HepG2 (cell line): ENCODE results near the gene PRRT1B. TPM values are rescaled to one million over a fixed set of nuclear protein-coding genes. Genes with fewer than 3 reads are reported as not detected.

Experiments used
- ATAC-seq: fragments of 200-7000 bp; cut with Tn5 transposase; 3 replicates; pipeline ENCODE4 v1.9.1; 2020; ENCODE audit warnings: mild to moderate bottlenecking, moderate library complexity
- BruUV-seq: library from RNA; stranded (reverse); fragments of 400-500 nt; replicated peaks from 2 replicates; lab custom pipeline; 2021; lab: Mats Ljungman, UMichigan
- CTCF ChIA-PET: fragments of 300-600 bp; formaldehyde crosslinking; extraction: SDS; loops from one replicate; lab custom pipeline; 2021; ENCODE audit warnings: low total read pairs, inconsistent platforms, low intra/inter-chr PET ratio; lab: Yijun Ruan, JAX
- POLR2A ChIA-PET: fragments of 350-600 bp; sonication (Branson Sonifier 250); formaldehyde crosslinking; loops from one replicate; lab custom pipeline; 2020; ENCODE audit warnings: antibody characterized with exemption, inconsistent platforms; lab: Yijun Ruan, JAX
- DNase-seq: peaks from one replicate; pipeline ENCODE4 v3.0.0-alpha.2; 2015; ENCODE audit warnings: low spot score
- FAIRE-seq: peaks from 3 replicates; lab custom pipeline; 2011; peaks lifted over from hg19 to GRCh38; lab: Jason Lieb, UNC
- H2AFZ ChIP-seq: one replicate; pipeline ENCODE4 v1.6.1; 2011; ENCODE audit warnings: low read length, inconsistent platforms
- H3K27ac ChIP-seq: fragments of 300-600 bp; 3 replicates; pipeline ENCODE4 v1.8.0; 2011; ENCODE audit warnings: mixed run types, mild to moderate bottlenecking, mixed read lengths, low read length, inconsistent platforms; ENCODE audit not compliant: insufficient read depth; ENCODE audit errors: extremely low read length
- H3K27me3 ChIP-seq, 2 experiments: fragments of 200-600 bp in 1 of 2; 2 replicates in 1 of 2; 3 replicates in 1 of 2; pipeline versions ENCODE4 v1.6.0 to v1.8.0; 2011; ENCODE audit warnings: low read length in 2 of 2, mild to moderate bottlenecking in 2 of 2, moderate library complexity in 2 of 2, inconsistent platforms in 1 of 2; ENCODE audit not compliant: insufficient read depth in 2 of 2, control insufficient read depth in 1 of 2
- H3K36me3 ChIP-seq, 2 experiments: fragments of 200-600 bp in 1 of 2; replicated peaks in 1 of 2; 2 replicates in 1 of 2; 3 replicates in 1 of 2; pipeline versions ENCODE4 v1.5.1 to v1.8.0; 2011; ENCODE audit warnings: low read length in 2 of 2, inconsistent platforms in 1 of 2; ENCODE audit not compliant: insufficient read depth in 2 of 2, control insufficient read depth in 1 of 2
- H3K4me1 ChIP-seq: 2 replicates; pipeline ENCODE4 v1.5.1; 2012; ENCODE audit warnings: low read length, inconsistent platforms; ENCODE audit not compliant: insufficient read depth
- H3K4me2 ChIP-seq: 2 replicates; pipeline ENCODE4 v1.6.0; 2011; ENCODE audit warnings: low read depth, low read length, inconsistent platforms
- H3K4me3 ChIP-seq, 3 experiments: fragments of 200-600 bp in 1 of 3; sonication (generic), shearing (Covaris generic) in 1 of 3; replicated peaks in 1 of 3; 2 replicates each; pipeline ENCODE4 v1.5.1; 2011 to 2016; ENCODE audit warnings: low read length in 3 of 3, inconsistent platforms in 2 of 3, low read depth in 2 of 3, mild to moderate bottlenecking in 2 of 3, control low read depth in 1 of 3, mixed read lengths in 1 of 3; ENCODE audit not compliant: insufficient read depth in 1 of 3
- H3K79me2 ChIP-seq: one replicate; pipeline ENCODE4 v1.6.1; 2011; ENCODE audit warnings: low read length, inconsistent platforms; ENCODE audit not compliant: insufficient read depth
- H3K9ac ChIP-seq: 2 replicates; pipeline ENCODE4 v1.6.0; 2011; ENCODE audit warnings: mild to moderate bottlenecking, low read depth, low read length, inconsistent platforms; ENCODE audit not compliant: insufficient read depth
- H3K9me3 ChIP-seq: 2 replicates; pipeline ENCODE4 v1.5.1; 2012; ENCODE audit warnings: mild to moderate bottlenecking, low read length
- H4K20me1 ChIP-seq: 2 replicates; pipeline ENCODE4 v1.6.0; 2011; ENCODE audit warnings: inconsistent platforms, mild to moderate bottlenecking, low read length, moderate library complexity; ENCODE audit not compliant: insufficient read depth
- ARNTL ChIP-seq: sonication (generic); formaldehyde crosslinking; IDR thresholded peaks from 2 replicates; pipeline ENCODE4 v1.4.0; 2020; ENCODE audit warnings: mild to moderate bottlenecking, missing genetic modification reagents
- ATF2 ChIP-seq: sonication (generic); formaldehyde crosslinking; IDR thresholded peaks from 2 replicates; pipeline ENCODE4 v1.4.0; 2020; ENCODE audit warnings: missing genetic modification reagents
- ATF7 ChIP-seq, 2 experiments: fragments of 450-650 bp in 1 of 2; sonication (generic) in 1 of 2; formaldehyde crosslinking in 1 of 2; IDR thresholded peaks; 2 replicates each; pipeline versions ENCODE4 v1.4.0 to v1.6.1; 2016 to 2020; ENCODE audit warnings: antibody characterized with exemption in 1 of 2, mild to moderate bottlenecking in 1 of 2, missing genetic modification reagents in 1 of 2
- CEBPB ChIP-seq: IDR thresholded peaks from 2 replicates; pipeline ENCODE4 v1.6.1; 2011; ENCODE audit warnings: low read depth, low read length, improper control_type of control experiment, borderline replicate concordance
- CEBPG ChIP-seq: IDR thresholded peaks from 2 replicates; pipeline ENCODE4 v1.6.1; 2016
- FOXP1 ChIP-seq, 2 experiments: fragments of 450-650 bp in 1 of 2; IDR thresholded peaks; 2 replicates each; pipeline ENCODE4 v1.6.1; 2017 to 2018; ENCODE audit warnings: antibody characterized with exemption in 1 of 2
- TEAD3 ChIP-seq: optimal IDR thresholded peaks from 2 replicates; pipeline ENCODE3; 2016; ENCODE audit warnings: borderline replicate concordance
- ZBTB46 ChIP-seq: sonication (generic); formaldehyde crosslinking; IDR thresholded peaks from 2 replicates; pipeline ENCODE4 v1.4.0; 2020; ENCODE audit warnings: mild to moderate bottlenecking, missing genetic modification reagents, borderline replicate concordance
- ZNF180 ChIP-seq: sonication (generic); formaldehyde crosslinking; IDR thresholded peaks from 2 replicates; pipeline ENCODE4 v1.4.0; 2020; ENCODE audit warnings: low read depth, missing genetic modification reagents, borderline replicate concordance
- ZNF550 ChIP-seq: sonication (generic); formaldehyde crosslinking; IDR thresholded peaks from 2 replicates; pipeline ENCODE4 v1.4.0; 2020; ENCODE audit warnings: mild to moderate bottlenecking, missing genetic modification reagents, borderline replicate concordance
- WGBS: methylation state at CpG from one replicate; pipeline ENCODE4 v1.1.6; 2017; ENCODE audit warnings: low lambda C conversion rate; 5-methylcytosine and 5-hydroxymethylcytosine counted together
- in situ Hi-C: cut with HindIII; loops from 2 replicates; pipeline ENCODE4 v1.10.0; 2017; ENCODE audit warnings: low pct_unique_long_range_greater_than_20kb; ENCODE audit not compliant: extremely low pct_ligation_motif_present
- intact Hi-C: fragments of 100-400 bp; cut with micrococcal nuclease; formaldehyde crosslinking; loops from one replicate; pipeline ENCODE4 v1.10.0; 2022; ENCODE audit not compliant: unreplicated experiment
- polyA plus RNA-seq, 8 experiments: library from polyadenylated mRNA; depleted of rRNA in 3 of 8; stranded (reverse) in 7 of 8; unstranded in 1 of 8; fragments of >200 nt; fragmentation: Illumina TruSeq in 4 of 8; extraction: Trizol in 4 of 8; gene quantifications; 2 replicates each; pipeline versions ENCODE4 v1.2.1 to v1.2.3, GENCODE V29; 2011 to 2016; ENCODE audit warnings: low read depth in 4 of 8, missing spikeins in 1 of 8, mixed read lengths in 1 of 8; ENCODE audit not compliant: insufficient read depth in 1 of 8
- total RNA-seq, 5 experiments: library from RNA; depleted of rRNA; stranded (reverse); fragments of >200 nt; fragmentation: Illumina TruSeq; extraction: Trizol; gene quantifications; 2 replicates each; pipeline ENCODE4 v1.2.3, GENCODE V29; 2016; ENCODE audit warnings: low read depth in 1 of 5
- TF ChIP-seq, protein P1 (sequence below): sonication (generic); formaldehyde crosslinking; IDR thresholded peaks from 2 replicates; pipeline ENCODE4 v1.8.0; 2022; ENCODE audit warnings: mild to moderate bottlenecking, missing genetic modification reagents, moderate library complexity
- TF ChIP-seq, protein P2 (sequence below): sonication (generic); formaldehyde crosslinking; IDR thresholded peaks from 2 replicates; pipeline ENCODE4 v1.4.0; 2020; ENCODE audit warnings: missing genetic modification reagents, borderline replicate concordance

The PRRT1B gene
- total and polyA plus RNA-seq, 2 of the 13 experiments (the other 11 are each of a cell fraction or from before 2014, with no cell fraction given), result not detected

DNA sequence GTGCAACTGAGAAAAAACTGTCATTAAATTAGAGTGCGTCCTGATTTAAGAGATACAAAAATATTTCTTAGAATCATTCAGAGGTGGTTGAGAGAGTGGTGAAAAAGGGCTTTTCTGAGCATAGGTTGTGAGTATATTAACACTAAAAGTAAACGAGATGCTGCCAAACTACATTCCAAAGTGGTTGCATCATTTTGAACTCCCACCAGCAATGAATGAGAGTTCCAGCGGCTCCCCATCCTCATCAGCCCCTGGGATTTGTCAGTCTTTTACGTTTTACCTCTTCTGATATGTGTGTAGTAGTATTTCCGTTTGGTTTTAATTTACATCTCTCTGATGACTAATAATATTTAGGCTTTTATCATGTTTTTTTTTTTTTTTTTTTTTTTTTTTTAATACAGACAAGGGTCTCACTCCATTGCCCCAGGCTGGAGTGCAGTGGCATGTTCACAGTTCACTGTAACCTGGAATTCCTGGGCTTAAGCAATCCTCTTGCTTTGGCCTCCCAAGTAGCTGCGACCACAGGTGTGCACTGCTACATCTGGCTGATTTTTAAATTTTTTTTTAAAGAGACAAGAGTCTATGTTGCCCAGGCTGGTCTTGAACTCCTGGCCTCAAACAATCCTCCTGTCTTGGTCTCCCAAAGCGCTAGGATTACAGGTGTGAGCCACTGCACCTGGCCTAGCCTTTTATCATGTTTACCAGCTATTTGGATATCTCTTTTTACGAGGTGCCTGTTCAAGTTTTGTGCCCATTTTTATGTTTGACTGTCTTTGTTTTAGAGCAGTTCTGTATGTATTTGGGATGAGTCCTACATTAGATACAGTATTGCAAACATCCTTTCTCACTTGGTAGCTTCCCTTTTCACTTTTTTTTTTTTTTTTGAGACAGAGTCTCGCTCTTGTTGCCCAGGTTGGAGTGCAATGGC lies 17.0 kb downstream of the PRRT1B start:
- H3K27ac ChIP-seq, result no peak overlapping the region
- WGBS, result 25% methylated on average over 9 of the region's 9 CpGs
- TF ChIP-seq CEBPG (peak; percentile 67), FOXP1 (IDR thresholded peaks at IDR 0.05) (no peak), FOXP1 (CRISPR knock-in tag; IDR thresholded peaks at IDR 0.05) (no peak), ZNF180 (no peak), ARNTL (CRISPR knock-in tag) (no peak), CEBPB (peak; percentile 56; the same call in 1 of the 2 replicates), TEAD3 (CRISPR knock-in tag) (peak; percentile 58), ATF7 (IDR thresholded peaks at IDR 0.05) (0 out of 2 replicates have a peak, but pooled peaks have one; percentile 19), ATF7 (CRISPR knock-in tag; IDR thresholded peaks at IDR 0.05) (no peak), ZBTB46 (no peak), ATF2 (peak; percentile 53; the same call in 1 of the 2 replicates), ZNF550 (CRISPR knock-in tag) (no peak)
- TF ChIP-seq, protein P1, sequence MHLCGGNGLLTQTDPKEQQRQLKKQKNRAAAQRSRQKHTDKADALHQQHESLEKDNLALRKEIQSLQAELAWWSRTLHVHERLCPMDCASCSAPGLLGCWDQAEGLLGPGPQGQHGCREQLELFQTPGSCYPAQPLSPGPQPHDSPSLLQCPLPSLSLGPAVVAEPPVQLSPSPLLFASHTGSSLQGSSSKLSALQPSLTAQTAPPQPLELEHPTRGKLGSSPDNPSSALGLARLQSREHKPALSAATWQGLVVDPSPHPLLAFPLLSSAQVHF, result no peak
- TF ChIP-seq, protein P2, sequence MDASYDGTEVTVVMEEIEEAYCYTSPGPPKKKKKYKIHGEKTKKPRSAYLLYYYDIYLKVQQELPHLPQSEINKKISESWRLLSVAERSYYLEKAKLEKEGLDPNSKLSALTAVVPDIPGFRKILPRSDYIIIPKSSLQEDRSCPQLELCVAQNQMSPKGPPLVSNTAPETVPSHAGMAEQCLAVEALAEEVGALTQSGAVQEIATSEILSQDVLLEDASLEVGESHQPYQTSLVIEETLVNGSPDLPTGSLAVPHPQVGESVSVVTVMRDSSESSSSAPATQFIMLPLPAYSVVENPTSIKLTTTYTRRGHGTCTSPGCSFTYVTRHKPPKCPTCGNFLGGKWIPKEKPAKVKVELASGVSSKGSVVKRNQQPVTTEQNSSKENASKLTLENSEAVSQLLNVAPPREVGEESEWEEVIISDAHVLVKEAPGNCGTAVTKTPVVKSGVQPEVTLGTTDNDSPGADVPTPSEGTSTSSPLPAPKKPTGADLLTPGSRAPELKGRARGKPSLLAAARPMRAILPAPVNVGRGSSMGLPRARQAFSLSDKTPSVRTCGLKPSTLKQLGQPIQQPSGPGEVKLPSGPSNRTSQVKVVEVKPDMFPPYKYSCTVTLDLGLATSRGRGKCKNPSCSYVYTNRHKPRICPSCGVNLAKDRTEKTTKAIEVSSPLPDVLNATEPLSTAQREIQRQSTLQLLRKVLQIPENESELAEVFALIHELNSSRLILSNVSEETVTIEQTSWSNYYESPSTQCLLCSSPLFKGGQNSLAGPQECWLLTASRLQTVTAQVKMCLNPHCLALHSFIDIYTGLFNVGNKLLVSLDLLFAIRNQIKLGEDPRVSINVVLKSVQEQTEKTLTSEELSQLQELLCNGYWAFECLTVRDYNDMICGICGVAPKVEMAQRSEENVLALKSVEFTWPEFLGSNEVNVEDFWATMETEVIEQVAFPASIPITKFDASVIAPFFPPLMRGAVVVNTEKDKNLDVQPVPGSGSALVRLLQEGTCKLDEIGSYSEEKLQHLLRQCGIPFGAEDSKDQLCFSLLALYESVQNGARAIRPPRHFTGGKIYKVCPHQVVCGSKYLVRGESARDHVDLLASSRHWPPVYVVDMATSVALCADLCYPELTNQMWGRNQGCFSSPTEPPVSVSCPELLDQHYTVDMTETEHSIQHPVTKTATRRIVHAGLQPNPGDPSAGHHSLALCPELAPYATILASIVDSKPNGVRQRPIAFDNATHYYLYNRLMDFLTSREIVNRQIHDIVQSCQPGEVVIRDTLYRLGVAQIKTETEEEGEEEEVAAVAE (CRISPR knock-in tag), result no peak

More for the DNA sequence above, 17.0 kb downstream of the PRRT1B start:
- intact Hi-C loops (no loop called here), in situ Hi-C loops (no loop called here)
- Histone ChIP-seq H3K27me3 (peaks cover 2 to 12% of the 10 kb centered on the region in 2 experiments; a peak in 2 of 5 replicates), H3K4me1 (peaks cover 5% of the 10 kb centered on the region; the same call in 1 of the 2 replicates), H3K4me2 (no peak overlapping the region), H2AFZ (no peak overlapping the region), H3K36me3 (no peaks in the 10 kb centered on the region), H3K9me3 (no peaks in the 10 kb centered on the region), H4K20me1 (no peaks in the 10 kb centered on the region), H3K4me3 (no peak overlapping the region), H3K79me2 (no peaks in the 10 kb centered on the region), H3K9ac (no peak overlapping the region)
- ChIA-PET POLR2A (no interaction called here), CTCF (no interaction called here)
- DNase-seq, result peak; percentile 18
- no peak for ATAC-seq
- FAIRE-seq, result no peak
- BruUV-seq, result no TSS peak
